ENCODE data around the gene XPO5.

Gene XPO5

DNA sequence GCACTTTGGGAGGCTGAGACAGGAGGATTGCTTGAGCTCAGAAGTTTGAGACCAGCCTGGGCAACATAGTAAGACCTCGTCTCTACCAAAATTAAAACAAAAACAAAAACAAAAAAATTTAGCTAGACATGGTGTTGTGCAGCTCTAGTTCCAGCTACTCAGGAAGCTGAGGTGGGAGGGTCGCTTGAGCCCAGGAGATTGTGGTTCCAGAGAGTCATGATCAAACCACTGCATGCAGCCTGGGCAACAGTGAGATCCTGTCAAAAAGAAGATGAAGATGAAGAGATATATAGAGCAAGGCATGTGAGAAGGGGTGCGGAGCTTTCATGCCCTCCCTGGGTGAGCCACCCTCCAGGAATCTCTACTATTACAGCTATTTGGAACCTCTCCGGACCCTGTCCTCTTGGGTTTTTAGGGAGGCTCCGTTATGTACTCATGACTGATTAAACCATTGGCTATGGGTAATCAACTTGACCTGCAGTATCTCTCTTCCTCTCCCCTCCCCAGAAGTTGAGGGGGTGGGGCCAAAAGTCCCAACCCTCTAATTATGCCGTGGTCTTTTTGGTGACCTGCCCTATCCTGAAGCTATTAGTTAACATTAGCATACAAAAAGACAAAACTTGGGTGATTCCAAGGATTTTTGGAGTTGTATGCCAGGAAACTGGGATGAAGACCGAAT, 9.2 kb upstream of the XPO5 start:
- no peak for DNase-seq (ENCODE audit: low read depth)
- H3K4me3 ChIP-seq (ENCODE audit: low read length): no peak overlapping the region
- TF ChIP-seq, protein P1, sequence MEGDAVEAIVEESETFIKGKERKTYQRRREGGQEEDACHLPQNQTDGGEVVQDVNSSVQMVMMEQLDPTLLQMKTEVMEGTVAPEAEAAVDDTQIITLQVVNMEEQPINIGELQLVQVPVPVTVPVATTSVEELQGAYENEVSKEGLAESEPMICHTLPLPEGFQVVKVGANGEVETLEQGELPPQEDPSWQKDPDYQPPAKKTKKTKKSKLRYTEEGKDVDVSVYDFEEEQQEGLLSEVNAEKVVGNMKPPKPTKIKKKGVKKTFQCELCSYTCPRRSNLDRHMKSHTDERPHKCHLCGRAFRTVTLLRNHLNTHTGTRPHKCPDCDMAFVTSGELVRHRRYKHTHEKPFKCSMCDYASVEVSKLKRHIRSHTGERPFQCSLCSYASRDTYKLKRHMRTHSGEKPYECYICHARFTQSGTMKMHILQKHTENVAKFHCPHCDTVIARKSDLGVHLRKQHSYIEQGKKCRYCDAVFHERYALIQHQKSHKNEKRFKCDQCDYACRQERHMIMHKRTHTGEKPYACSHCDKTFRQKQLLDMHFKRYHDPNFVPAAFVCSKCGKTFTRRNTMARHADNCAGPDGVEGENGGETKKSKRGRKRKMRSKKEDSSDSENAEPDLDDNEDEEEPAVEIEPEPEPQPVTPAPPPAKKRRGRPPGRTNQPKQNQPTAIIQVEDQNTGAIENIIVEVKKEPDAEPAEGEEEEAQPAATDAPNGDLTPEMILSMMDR (conservative IDR thresholded peaks at IDR 0.05; ENCODE audit: low read depth, low read length): no peak

DNA sequence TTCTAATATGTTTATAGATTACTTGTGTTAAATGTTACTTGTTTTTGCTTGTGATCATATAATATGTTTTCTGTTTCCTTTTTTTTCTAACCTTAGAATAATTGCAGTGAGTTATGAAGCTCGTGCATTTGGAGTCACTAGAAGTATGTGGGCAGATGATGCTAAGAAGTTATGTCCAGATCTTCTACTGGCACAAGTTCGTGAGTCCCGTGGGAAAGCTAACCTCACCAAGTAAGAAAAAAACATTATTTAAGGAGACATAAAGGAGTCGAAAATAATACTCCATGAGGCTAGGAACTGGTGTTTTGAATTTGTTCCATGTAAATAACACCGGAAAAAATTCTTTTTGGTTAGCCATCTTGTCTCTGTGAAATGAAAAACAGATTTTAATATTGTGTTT, 7.1 kb upstream of the XPO5 start:
- no peak for DNase-seq (ENCODE audit: low read depth)
- H3K4me3 ChIP-seq (ENCODE audit: low read length): no peak overlapping the region
- TF ChIP-seq, protein P1 (conservative IDR thresholded peaks at IDR 0.05; ENCODE audit: low read depth, low read length): no peak

DNA sequence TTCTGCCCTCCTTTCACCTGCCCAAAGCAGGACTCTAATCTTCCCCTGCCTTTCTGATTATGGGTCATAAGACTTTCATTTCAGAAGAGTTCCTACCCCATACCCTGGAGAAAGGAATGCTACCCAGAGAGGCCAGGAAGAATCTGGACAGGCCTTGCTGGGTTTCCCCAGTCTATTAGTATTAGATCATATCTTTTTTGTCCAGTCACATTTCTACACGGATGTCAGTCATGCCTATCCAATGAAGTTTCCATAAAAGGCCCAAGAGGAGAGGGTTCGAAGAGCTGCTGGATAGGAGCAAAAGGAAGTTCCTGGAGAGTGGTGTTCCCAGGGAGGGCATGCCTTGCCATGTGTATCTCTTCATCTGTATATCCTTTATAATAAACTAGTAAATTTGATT, 3.3 kb upstream of the XPO5 start:
- DNase-seq (ENCODE audit: low read depth): no peak
- TF ChIP-seq, protein P1 (conservative IDR thresholded peaks at IDR 0.05; ENCODE audit: low read depth, low read length): no peak
- H3K4me3 ChIP-seq (ENCODE audit: low read length): no peak overlapping the region

DNA sequence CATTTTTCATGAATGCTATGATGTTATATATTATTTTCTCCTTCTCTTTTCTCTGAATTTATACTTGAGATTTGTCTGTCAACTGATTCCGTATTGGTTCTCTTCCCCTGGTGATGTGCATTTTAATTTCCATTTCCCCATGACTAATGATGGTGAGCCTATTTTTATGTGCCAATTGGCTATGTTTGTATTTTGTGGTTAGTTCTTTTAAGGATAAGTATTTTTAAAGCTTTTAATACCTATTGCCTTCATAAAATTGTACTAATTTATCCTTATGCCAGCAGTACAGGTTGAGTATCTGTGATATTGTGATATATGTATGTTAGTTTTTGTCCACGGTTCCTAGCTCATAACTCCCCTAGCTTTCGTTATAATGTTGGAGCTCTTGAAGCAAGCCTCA, 2.9 kb upstream of the XPO5 start:
- no peak overlapping the region for H3K4me3 ChIP-seq (ENCODE audit: low read length)
- TF ChIP-seq, protein P1 (conservative IDR thresholded peaks at IDR 0.05; ENCODE audit: low read depth, low read length): no peak
- DNase-seq (ENCODE audit: low read depth): no peak

DNA sequence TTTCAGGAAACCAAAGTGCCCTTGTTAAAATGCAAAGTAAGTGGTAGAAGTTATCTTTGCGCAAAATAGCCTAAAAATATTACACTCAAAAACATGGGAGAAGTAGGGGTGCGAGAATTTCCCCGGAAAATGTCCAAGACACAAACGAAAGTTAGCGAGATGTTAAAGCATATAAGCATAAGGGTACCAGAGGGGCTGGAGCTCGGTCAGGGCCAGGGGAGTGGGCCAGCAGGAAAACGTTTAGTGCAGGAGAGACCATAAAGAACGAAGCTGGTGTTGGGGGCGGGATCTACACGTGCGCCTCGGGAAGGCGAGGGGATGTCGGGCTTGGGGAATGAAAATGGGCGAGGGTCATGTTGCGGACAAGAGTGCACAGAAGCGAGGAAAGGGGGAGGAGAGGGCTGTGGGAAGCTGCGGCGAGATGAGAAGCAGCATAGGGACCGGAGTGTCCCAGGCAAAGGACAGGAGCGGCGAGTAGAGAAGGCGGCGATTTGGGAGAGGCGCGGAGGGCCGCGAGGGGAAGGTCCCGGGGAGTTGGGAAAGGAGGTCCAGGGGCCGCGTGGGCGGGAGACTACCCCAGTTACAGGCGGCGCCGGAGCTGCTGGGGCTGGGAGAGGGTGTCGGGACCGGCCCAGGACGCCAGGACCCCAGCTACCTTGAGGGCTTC, 600 bp downstream of the XPO5 start:
- TF ChIP-seq, protein P1 (conservative IDR thresholded peaks at IDR 0.05; ENCODE audit: low read depth, low read length): no peak
- peak overlapping the region; percentile 96 for H3K4me3 ChIP-seq (ENCODE audit: low read length)
- DNase-seq (ENCODE audit: low read depth): no peak

DNA sequence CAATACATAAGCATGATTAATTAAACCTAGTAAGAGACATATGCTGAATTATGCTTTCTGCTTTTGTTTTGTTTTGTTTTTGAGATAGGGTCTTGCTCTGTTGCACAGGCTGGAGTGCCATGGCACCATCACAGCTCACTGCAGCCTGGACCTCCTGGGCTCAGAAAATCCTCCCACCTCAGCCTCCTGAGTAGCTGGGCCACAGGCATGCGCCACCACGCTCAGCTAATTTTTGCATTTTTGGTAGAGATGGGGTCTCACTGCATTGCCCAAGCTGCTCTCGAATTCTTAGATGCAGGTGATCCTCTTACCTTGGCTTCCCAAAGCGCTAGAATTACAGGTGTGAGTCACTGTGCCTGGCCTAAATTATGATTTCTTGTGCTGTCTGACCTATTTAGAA, 3.8 kb downstream of the XPO5 start:
- no peak overlapping the region for H3K4me3 ChIP-seq (ENCODE audit: low read length)
- TF ChIP-seq, protein P1 (conservative IDR thresholded peaks at IDR 0.05; ENCODE audit: low read depth, low read length): no peak
- no peak for DNase-seq (ENCODE audit: low read depth)

DNA sequence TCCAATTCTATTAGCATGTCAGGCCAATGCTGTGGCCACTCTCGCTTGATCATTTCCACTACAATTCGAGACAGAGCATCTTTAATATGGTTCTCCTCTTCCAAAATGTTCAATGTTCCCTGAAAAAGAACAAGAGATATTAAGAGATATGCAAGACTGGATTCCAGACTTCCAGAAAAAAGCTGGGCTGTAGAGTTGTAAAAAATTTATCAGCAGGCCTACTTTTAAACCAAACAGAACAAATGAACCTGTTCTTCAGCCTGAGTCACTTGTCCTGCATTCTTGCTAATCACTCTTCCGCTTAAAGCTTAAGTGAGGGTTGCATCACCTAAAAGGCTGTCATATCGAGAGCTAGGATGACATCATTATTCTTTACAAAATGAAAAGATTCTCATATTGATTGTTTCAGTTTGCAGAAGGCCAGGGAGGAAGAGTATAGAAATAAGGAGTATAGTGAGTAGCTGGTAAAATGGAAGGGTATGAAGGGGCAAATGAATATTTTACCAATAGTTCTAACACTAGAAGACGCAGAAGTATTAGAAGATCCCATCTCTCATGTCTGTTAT, 4.9 kb downstream of the XPO5 start:
- no peak overlapping the region for H3K4me3 ChIP-seq (ENCODE audit: low read length)
- TF ChIP-seq, protein P1 (conservative IDR thresholded peaks at IDR 0.05; ENCODE audit: low read depth, low read length): no peak
- DNase-seq (ENCODE audit: low read depth): no peak

All from retinal pigment epithelial cell (primary cell).